NCI-H2029 (cell line): ENCODE measurements around the gene SPATS2.
"Not testable (repeated sequence)": the region's sequence is repeated elsewhere in the genome, so short reads cannot be mapped to it uniquely, and the experiment has no call there.

Source experiments
- DNase-seq: peaks from one replicate; lab custom pipeline; 2025; lab: John Stamatoyannopoulos, UW

Gene SPATS2

GRCh38 chr12:49465132-49465531 lies 97.9 kb downstream of the SPATS2 start:
- DNase-seq: no peak

DNA sequence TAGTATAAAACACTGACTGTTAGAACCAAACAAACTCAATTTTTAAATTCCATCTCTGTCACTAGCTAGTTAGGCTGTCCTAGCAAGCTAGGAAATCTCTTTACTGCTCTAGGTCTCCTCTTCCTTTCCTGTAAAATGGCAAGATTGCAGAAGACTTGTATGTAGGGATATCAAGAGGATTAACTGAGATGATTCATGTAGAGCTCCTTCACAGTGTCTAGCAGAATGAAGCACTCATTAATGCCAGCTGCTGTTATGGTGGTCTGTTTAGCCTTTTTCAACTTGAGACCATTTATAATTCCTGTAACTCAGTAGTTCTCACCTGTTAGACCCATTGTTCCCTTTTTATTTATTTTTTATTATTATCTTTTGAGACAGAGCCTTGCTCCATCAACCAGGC lies 103.7 kb downstream of the SPATS2 start:
- no peak for DNase-seq

GRCh38 chr12:49471557-49471956 lies 104.3 kb downstream of the SPATS2 start:
- DNase-seq: no peak

DNA sequence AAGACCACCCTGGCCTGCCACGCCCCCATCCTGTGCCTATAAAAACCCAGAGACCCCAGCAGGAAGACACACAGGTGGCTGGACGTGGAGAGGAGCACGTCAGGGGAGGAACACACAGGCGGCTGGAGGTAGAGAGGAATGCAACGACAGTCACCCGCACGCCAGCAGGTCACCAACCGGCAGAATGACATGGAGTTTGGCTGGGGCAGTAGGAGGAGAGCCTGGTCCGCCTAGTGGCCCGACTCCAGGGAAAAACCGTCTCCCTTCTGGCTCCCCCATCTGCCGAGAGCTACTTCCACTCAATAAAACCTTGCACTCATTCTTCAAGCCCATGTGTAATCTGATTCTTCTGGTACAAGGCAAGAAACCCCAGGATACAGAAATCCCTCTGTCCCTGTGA lies 108.8 kb downstream of the SPATS2 start:
- DNase-seq: no peak

- DNase-seq: no peak
Measured at GRCh38 chr12:49478949-49479664, 111.8 kb downstream of the SPATS2 start.

DNA sequence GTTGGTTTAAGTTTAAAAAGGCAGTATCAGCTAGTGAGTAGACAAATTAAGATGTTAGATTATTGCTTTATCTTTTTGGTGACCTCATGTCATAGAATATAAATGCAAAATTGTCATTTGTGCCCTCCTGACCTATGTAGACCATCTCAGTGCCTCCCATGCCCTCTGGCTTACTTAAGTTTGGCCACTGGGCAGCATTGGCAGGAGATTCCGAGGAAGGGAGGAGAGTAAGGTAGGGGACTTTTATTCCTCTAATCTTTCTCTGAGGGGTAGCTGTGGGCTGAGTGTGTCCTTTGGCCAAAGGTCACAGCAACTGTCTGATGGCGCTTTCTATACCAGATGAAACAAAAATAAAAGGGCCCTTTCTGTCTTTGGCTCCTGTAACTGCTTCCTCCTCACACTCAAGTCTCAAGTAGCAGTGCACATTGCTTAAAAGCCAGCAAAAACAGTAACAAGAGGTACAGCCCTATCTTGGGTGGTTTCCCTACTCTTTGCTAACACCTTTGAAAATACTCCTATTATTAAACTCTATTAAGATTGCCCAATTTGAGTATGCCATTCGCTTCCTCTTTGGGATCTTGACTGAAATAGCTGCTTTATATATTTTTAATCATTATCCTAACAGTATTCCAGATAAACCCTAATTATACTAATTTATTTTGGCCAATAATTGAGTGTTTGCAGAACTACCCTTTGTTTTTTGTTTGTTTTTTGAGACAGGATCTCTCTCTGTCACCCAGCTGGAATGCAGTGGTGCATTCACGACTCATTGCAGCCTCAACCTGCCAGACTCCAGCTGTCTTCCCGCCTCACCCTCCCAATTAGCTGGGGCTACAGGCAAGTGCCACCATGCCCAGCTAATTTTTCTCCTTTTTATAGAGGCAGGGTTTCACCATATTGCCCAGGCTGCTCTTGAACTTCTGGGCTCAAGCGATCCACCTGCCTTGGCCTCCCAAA lies 115.1 kb downstream of the SPATS2 start:
- DNase-seq: peak; percentile 38

GRCh38 chr12:49483619-49484018 lies 116.4 kb downstream of the SPATS2 start:
- no peak for DNase-seq

GRCh38 chr12:49487605-49488004 lies 120.3 kb downstream of the SPATS2 start:
- no peak for DNase-seq

DNA sequence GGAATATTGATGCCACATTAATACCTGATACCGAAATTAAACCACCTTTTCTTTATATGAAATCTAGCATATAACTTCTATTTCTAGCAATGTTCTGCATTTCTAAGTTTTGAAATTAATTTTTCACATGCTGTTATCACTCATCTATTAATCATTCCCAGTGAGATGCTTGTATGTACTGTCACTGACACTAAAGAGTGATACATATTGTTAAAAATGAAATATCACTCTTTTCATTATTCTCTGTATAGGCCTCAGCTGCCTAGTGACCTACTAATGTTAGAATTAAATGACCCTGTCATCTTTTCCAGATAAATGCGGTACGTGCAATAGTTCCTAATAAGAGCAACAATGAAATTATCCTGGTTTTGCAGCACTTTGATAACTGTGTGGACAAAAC lies 121.9 kb downstream of the SPATS2 start:
- DNase-seq: no peak

- DNase-seq: no peak
Measured at GRCh38 chr12:49489720-49490119, 122.5 kb downstream of the SPATS2 start.

GRCh38 chr12:49491823-49492222 lies 124.6 kb downstream of the SPATS2 start:
- DNase-seq: no peak

- DNase-seq: no peak
Measured at GRCh38 chr12:49493900-49494299, 126.6 kb downstream of the SPATS2 start.

DNA sequence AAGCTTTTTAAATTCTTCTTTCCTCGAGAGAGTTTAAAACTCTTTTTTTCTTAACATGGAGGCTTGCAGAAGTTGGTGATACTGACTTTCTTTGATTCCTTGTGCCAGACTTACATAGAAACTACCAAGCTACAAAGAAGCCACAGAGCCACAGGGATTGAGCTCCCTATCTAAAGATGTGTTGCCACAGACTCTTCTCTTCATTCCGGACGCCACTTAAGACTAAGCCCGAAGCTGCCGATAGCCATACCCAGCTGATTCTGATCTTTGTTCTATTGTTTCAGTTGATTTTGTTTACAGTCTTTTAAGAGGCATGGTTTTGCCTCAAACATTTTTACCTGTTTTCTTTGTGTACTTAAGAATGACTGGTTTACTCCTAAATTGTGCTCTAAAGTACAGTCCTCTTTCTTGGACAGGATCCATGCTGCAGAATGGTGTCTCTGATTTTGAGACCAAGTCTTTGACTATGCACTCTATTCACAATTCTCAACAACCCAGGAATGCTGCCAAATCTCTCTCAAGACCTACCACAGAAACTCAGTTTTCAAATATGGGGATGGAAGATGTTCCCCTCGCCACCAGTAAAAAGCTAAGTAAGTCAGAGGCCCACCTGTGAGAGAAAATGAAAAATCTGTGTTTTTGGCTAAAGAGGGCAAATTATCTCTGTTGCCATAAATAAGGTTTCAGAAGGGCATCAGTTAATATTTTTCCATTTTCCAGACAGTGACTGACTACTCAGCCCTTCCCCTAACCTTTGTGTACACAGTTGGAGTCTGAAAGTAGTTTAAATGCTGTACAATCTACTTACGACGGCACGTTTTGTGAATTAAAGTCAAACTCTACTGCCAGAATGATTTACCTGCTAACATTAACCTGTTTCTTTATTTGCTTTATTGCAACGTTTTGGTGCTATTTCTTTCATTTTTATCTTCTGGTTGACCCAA lies 129.4 kb downstream of the SPATS2 start:
- no peak for DNase-seq

DNA sequence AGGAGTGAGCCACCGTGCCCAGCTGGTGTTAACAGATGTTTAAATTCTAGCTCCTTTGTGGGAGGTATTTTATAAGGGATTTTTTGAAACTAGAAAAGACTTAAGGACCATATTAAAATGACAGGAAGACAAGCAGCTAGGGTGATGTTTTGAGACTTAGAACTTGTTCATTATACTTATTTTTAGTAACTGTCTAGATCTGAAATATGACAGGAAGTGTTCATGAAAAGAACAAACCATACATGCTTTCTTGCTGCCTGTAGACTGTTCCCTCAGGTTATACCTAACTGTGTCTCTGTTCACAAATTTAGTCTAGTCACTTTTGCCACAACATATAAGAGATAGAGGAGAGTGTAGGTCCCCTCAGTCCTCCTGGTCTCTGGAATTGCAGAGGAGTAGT lies 134.6 kb downstream of the SPATS2 start:
- DNase-seq: no peak

GRCh38 chr12:49502590-49502989 lies 135.3 kb downstream of the SPATS2 start:
- DNase-seq: no peak

DNA sequence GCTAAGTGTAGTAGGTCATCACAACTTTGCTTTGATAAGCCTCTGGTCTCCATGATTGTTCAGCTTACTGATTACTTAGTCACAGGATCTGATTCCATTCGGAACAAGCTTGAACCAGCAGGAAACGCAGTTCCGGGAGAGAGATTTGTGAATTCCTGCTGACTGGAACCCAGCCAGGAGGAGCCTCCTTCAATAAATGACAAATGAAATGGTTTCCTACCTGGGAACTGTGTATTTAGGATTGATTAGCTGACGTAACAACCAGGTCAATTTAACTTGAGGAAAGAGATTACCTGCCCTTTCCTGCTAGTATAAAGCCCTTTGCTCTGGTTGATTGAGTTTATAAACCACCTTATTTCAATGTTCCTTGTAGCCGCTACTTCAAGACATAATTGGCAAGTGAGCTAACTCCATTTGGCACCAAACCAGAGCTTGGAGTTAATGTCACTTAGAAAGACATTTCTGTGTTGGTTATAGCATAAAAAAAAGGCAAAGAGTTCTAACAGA lies 136.5 kb downstream of the SPATS2 start:
- DNase-seq: peak; percentile 83

GRCh38 chr12:49505672-49506071 lies 138.4 kb downstream of the SPATS2 start:
- no peak for DNase-seq

GRCh38 chr12:49507139-49507538 lies 139.9 kb downstream of the SPATS2 start:
- DNase-seq: no peak

DNA sequence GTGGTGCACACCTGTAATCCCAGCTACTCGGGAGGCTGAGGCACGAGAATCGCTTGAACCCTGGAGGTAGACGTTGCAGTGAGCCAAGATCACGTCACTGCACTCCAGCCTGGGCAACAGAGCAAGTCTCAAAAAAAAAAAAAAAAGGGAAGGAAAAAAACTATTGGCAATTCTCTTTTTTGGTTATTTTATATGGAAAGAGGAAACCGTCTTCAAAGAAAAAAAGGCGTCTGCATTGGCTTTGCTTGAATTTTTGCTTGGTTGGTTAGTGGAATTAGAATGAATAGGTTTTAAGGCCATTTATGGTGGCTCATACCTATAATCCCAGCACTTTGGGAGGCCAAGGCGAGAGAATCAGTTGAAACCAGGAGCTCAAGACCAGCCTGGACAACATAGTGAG lies 142.4 kb downstream of the SPATS2 start:
- not testable (repeated sequence) for DNase-seq

DNA sequence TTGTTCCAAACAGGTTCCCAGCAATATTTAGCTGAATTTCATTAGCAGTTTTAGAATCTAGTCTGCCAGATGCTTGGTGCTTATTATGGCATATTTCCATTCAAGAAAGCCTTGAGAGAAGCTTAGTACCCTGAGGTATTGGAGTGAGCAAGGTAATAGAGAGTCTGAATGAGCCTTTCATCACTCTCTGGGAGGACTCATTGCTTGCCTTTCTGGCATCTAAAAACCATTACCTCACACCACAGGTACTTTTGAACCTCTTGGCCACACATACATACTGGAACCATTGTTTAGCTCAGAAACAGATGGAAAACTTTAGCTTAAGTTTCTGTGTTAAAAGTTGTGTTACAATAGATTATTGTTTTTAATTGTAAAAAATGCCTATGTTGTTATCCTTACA lies 144.1 kb downstream of the SPATS2 start:
- DNase-seq: no peak

DNA sequence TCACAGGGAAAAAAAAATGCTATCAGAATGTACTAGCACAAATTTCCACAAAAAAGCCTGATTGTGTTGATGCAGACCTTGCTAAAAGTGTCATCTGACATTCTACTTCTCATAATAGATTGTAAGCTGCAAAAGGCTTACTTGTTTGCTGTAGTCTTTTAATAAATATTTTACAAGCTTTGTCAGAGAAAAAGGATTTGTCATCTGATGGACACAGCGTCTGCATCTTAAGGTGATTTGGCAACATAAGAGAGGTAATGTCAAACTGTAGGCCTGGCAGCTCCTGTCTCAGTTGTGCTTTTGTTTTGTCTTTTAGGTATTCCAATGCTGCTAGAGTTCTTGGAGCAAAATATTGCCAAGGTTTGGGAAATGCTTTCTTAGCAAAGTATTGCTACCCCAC lies 145.3 kb downstream of the SPATS2 start:
- DNase-seq: no peak

DNA sequence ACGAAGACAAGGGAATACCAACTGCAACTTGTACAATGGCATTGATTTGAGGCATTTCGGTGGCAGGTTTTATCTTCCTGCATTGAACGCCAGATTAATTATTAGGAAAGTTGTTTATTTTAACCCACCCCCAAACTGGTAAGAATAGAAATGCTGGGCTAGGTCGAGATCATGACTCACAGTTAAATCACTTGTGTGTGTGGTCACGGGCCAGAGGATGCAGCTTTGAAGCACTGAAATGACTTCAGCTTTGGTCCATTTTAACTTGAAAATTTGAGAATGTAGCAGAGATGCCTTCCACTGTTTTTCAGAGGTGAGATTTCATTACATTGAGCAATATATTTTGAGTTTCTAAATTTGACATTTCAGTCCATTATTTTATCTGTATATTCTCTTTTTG lies 148.0 kb downstream of the SPATS2 start:
- DNase-seq: no peak
